Chondrocyte (in vitro differentiated cells): ENCODE data around the gene GTF2E1. TPM values are rescaled to one million over a fixed set of nuclear protein-coding genes. Genes with fewer than 3 reads are reported as not detected.
"Not testable (repeated sequence)": the region's sequence is repeated elsewhere in the genome, so short reads cannot be mapped to it uniquely, and the experiment has no call there.

Experiments
- DNase-seq: peaks from one replicate; pipeline ENCODE4 v3.0.0; 2021; ENCODE audit warnings: mixed read lengths, low spot score
- H3K27ac Mint-ChIP-seq: one replicate; pipeline ENCODE4 v1.8.0; 2021; ENCODE audit warnings: mild to moderate bottlenecking, moderate library complexity, mixed read lengths; ENCODE audit not compliant: unreplicated experiment
- H3K27me3 Mint-ChIP-seq: 2 replicates; pipeline ENCODE4 v1.8.0; 2021; ENCODE audit warnings: low read depth, mixed read lengths
- H3K36me3 Mint-ChIP-seq: 2 replicates; pipeline ENCODE4 v1.8.0; 2021; ENCODE audit warnings: low read depth, mixed read lengths
- H3K4me1 Mint-ChIP-seq: 2 replicates; pipeline ENCODE4 v1.8.0; 2021; ENCODE audit warnings: low read depth, mild to moderate bottlenecking, mixed read lengths
- H3K4me3 Mint-ChIP-seq: one replicate; pipeline ENCODE4 v1.8.0; 2021; ENCODE audit warnings: mild to moderate bottlenecking, moderate library complexity, mixed read lengths; ENCODE audit not compliant: unreplicated experiment
- H3K9me3 Mint-ChIP-seq: 2 replicates; pipeline ENCODE4 v1.8.0; 2021; ENCODE audit warnings: low read depth, mixed read lengths
- CTCF ChIP-seq: fragments of 200-600 bp; sonication (generic); IDR thresholded peaks from 2 replicates; pipeline ENCODE4 v1.5.0; 2021; ENCODE audit warnings: antibody characterized with exemption, mild to moderate bottlenecking, moderate library complexity
- total RNA-seq: library from RNA; stranded (reverse); gene quantifications from 3 replicates; pipeline ENCODE4 v1.2.1, GENCODE V29; 2021

Gene GTF2E1
- total RNA-seq, 1 donor from 2014 or later: 18.0 TPM

GRCh38 chr3:120730576-120731542 is 11.7 kb upstream of the GTF2E1 start:
- H3K36me3 Mint-ChIP-seq: peaks cover 12% of the 10 kb centered on the region
- H3K27ac Mint-ChIP-seq: no peak overlapping the region
- no peak for DNase-seq
- no peaks in the 10 kb centered on the region for H3K4me1 Mint-ChIP-seq
- H3K9me3 Mint-ChIP-seq: peaks cover 11% of the 10 kb centered on the region
- TF ChIP-seq CTCF: no peak
- no peaks in the 10 kb centered on the region for H3K27me3 Mint-ChIP-seq
- H3K4me3 Mint-ChIP-seq: no peak overlapping the region

- not testable (repeated sequence) for DNase-seq, H3K4me1 Mint-ChIP-seq, H3K27ac Mint-ChIP-seq, H3K4me3 Mint-ChIP-seq, H3K27me3 Mint-ChIP-seq
- Mint-ChIP-seq H3K9me3 (peaks cover 23% of the 10 kb centered on the region), H3K36me3 (peaks cover 19% of the 10 kb centered on the region)
Measured at GRCh38 chr3:120738006-120738405, 4.5 kb upstream of the GTF2E1 start.

GRCh38 chr3:120741320-120741719 is 1.2 kb upstream of the GTF2E1 start:
- no peak for DNase-seq
- no peak for TF ChIP-seq CTCF
- no peak overlapping the region for H3K27ac Mint-ChIP-seq
- H3K9me3 Mint-ChIP-seq: peaks cover 9% of the 10 kb centered on the region
- no peaks in the 10 kb centered on the region for H3K27me3 Mint-ChIP-seq
- H3K4me3 Mint-ChIP-seq: peak overlapping the region; percentile 93
- peaks cover 10% of the 10 kb centered on the region for H3K36me3 Mint-ChIP-seq
- H3K4me1 Mint-ChIP-seq: peaks cover 24% of the 10 kb centered on the region

GRCh38 chr3:120741837-120742197 is 727 bp upstream of the GTF2E1 start:
- Mint-ChIP-seq H3K36me3 (peaks cover 8% of the 10 kb centered on the region), H3K9me3 (peaks cover 7% of the 10 kb centered on the region), H3K27me3 (no peaks in the 10 kb centered on the region), H3K4me1 (peaks cover 24% of the 10 kb centered on the region), H3K4me3 (peak overlapping the region; percentile 93), H3K27ac (peak overlapping the region; percentile 99)
- DNase-seq: no peak
- TF ChIP-seq CTCF: no peak

- peak overlapping the region; percentile 99 for H3K27ac Mint-ChIP-seq
- H3K9me3 Mint-ChIP-seq: peaks cover 2% of the 10 kb centered on the region
- peak overlapping the region; percentile 93 for H3K4me3 Mint-ChIP-seq
- no peaks in the 10 kb centered on the region for H3K27me3 Mint-ChIP-seq
- peak; percentile 9 for TF ChIP-seq CTCF
- H3K4me1 Mint-ChIP-seq: peaks cover 24% of the 10 kb centered on the region
- H3K36me3 Mint-ChIP-seq: no peaks in the 10 kb centered on the region
- DNase-seq: peak; percentile 77
Measured at GRCh38 chr3:120742849-120743365, 363 bp downstream of the GTF2E1 start.
